Thyroid gland (tissue), 4 donors: ENCODE measurements around the gene PHLDB3. TPM values are rescaled to one million over a fixed set of nuclear protein-coding genes. Genes with fewer than 3 reads are reported as not detected.

Source experiments
- DNase-seq, 2 donors: peaks; one replicate each; pipeline ENCODE4 v3.0.0-alpha.2; 2019
- H3K27ac ChIP-seq, 3 donors: fragments of 200-600 bp; sonication (generic); 1 replicate in 2 of 3; 2 replicates in 1 of 3; pipeline ENCODE4 v1.5.1; 2016 to 2019; ENCODE audit warnings: mild to moderate bottlenecking in 1 of 3, moderate library complexity in 1 of 3
- H3K27me3 ChIP-seq: fragments of 200-600 bp; sonication (generic); one replicate; pipeline ENCODE4 v1.5.1; 2019
- H3K36me3 ChIP-seq, 2 donors: fragments of 200-600 bp; sonication (generic); one replicate each; pipeline ENCODE4 v1.5.1; 2016 to 2019
- H3K4me1 ChIP-seq, 2 donors: fragments of 200-600 bp; sonication (generic); one replicate each; pipeline ENCODE4 v1.5.1; 2017 to 2019
- H3K4me3 ChIP-seq, 3 donors: fragments of 200-600 bp; sonication (generic); replicated peaks in 1 of 3; 1 replicate in 2 of 3; 2 replicates in 1 of 3; pipeline ENCODE4 v1.5.1; 2016; ENCODE audit warnings: mild to moderate bottlenecking in 1 of 3
- H3K9me3 ChIP-seq: fragments of 200-600 bp; sonication (generic); one replicate; pipeline ENCODE4 v1.5.1; 2017
- POLR2A ChIP-seq, 2 donors: fragments of 450-650 bp; IDR thresholded peaks; one replicate each; pipeline ENCODE4 v1.6.1; 2017; ENCODE audit warnings: antibody characterized with exemption in 2 of 2, mild to moderate bottlenecking in 2 of 2, moderate library complexity in 1 of 2
- WGBS, 2 donors: methylation state at CpG; one replicate each; pipeline ENCODE4 v1.1.5; 2017; 5-methylcytosine and 5-hydroxymethylcytosine counted together
- intact Hi-C: fragments of 100-400 bp; cut with DNase I; formaldehyde crosslinking; loops from one replicate; pipeline ENCODE4 v1.15.1; 2023
- total RNA-seq, 4 donors: library from RNA; depleted of rRNA; stranded (reverse); fragments of >200 nt; gene quantifications; one replicate each; pipeline ENCODE4 v1.2.3, GENCODE V29; 2016
- TF ChIP-seq, protein P1 (sequence below), 6 experiments: fragments of 200-600 bp in 3 of 6; fragments of 450-650 bp in 3 of 6; sonication (generic) in 3 of 6; IDR thresholded peaks; one replicate each; pipeline ENCODE4 v1.5.1; 2016 to 2019; ENCODE audit warnings: antibody characterized with exemption in 6 of 6, mild to moderate bottlenecking in 2 of 6, inconsistent platforms in 1 of 6, moderate library complexity in 1 of 6

Gene PHLDB3
- total RNA-seq, 4 donors from 2014 or later, result 4.4 to 19.6 (median 7.4) TPM

DNA sequence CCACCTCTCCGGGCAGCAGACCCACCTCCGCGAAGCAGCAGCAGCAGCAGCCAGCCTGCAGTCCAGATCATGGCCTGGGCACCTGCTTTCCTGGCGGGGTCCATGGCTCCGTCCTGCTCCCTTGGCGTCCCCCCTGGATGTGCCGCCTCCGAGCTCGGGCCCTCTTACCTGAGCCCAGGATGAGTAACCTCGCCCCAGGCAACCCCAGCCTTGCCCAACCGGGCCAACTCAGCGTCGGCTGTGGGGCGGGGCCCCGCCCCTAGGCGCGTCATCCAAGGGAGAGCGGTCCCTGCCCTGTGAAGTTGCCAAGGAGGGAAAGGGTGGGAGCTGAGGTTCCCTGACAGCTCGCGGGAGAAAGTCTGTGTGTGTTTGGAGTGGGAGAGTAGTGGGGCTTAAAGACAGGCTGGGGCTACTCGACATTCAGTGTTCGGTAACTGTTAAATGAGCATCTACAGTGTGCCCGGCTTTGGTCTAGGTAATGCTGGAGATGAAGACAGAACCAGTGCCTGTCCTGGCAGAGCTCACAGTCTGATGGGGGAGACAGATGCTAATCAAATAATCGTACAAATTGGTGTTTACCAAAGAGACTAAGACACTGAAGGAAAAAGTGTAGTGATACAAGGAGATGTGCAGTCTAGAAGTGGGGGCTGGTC lies 39.0 kb downstream of the PHLDB3 start, which contains the start of gene LYPD3:
Gene LYPD3, minus strand, starts transcription at position 141 of the 653 bp plus-strand sequence. Its CDS starts 37 bp downstream, at position 104.
- peaks cover 0 to 5% of the 10 kb centered on the region in 2 donors for H3K4me1 ChIP-seq
- no peaks in the 10 kb centered on the region for H3K36me3 ChIP-seq
- DNase-seq, result no peak
- intact Hi-C loops, result no loop called here
- 27 to 28% methylated on average over 22 to 24 of the region's 24 CpGs for whole genome bisulfite sequencing, 2 donors
- TF ChIP-seq POLR2A (IDR thresholded peaks at IDR 0.05), result no peak
- TF ChIP-seq, protein P1, sequence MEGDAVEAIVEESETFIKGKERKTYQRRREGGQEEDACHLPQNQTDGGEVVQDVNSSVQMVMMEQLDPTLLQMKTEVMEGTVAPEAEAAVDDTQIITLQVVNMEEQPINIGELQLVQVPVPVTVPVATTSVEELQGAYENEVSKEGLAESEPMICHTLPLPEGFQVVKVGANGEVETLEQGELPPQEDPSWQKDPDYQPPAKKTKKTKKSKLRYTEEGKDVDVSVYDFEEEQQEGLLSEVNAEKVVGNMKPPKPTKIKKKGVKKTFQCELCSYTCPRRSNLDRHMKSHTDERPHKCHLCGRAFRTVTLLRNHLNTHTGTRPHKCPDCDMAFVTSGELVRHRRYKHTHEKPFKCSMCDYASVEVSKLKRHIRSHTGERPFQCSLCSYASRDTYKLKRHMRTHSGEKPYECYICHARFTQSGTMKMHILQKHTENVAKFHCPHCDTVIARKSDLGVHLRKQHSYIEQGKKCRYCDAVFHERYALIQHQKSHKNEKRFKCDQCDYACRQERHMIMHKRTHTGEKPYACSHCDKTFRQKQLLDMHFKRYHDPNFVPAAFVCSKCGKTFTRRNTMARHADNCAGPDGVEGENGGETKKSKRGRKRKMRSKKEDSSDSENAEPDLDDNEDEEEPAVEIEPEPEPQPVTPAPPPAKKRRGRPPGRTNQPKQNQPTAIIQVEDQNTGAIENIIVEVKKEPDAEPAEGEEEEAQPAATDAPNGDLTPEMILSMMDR (IDR thresholded peaks at IDR 0.05), result no peak
- H3K27ac ChIP-seq, result no peak within 1 kb of the TSS
- no peaks in the 10 kb centered on the region for H3K27me3 ChIP-seq
- no peaks in the 10 kb centered on the region for H3K9me3 ChIP-seq
- no peak within 1 kb of the TSS for H3K4me3 ChIP-seq

DNA sequence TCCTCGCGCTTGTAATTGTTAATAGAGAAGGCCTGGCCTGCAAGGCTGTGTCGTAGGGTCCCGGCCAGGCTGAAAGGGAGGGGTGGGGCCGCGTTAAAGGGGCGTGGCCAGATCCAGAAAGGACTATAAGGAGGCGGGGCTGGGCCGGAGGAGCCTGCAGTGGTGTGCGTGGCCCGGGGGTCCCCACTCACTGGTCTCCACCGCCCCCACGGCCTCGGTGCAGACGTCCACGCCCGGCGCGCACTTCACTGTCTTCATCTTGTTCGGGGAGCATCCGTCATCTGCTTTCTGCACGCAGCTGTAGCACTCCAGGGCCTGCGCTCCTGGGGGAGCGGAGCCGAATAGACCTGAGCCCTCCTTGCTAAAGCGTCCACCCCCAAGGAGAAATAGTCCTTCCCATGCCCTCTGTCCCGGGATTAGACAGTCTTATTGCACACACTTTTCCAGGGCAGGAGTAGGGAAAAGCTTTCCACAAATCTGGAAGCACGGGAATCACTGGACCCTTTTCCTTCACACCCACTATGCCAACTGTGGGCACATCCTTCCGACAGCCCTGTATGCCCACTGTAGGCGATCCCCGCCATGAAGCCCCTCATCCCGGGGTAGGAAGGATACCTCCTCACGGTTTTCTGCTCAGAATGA lies 40.3 kb downstream of the PHLDB3 start:
- TF ChIP-seq POLR2A (IDR thresholded peaks at IDR 0.05), result no peak
- TF ChIP-seq, protein P1 (IDR thresholded peaks at IDR 0.05), result no peak
- Histone ChIP-seq H3K27me3 (no peaks in the 10 kb centered on the region), H3K36me3 (no peaks in the 10 kb centered on the region), H3K4me3 (peak overlapping the region in 1 of 3 donors; percentile 38), H3K9me3 (no peaks in the 10 kb centered on the region), H3K4me1 (peaks cover 0 to 5% of the 10 kb centered on the region in 2 donors), H3K27ac (peak overlapping the region; percentile 4 to 62 (median 49))
- intact Hi-C loops, result loop anchor here (5.0 kb wide), 1 partner anchor 38 kb away; the partner anchor contains the start of gene PHLDB3
- 18 to 30% methylated on average over 11 to 14 of the region's 33 CpGs for WGBS, 2 donors
- peak; percentile 42 to 63 for DNase-seq

DNA sequence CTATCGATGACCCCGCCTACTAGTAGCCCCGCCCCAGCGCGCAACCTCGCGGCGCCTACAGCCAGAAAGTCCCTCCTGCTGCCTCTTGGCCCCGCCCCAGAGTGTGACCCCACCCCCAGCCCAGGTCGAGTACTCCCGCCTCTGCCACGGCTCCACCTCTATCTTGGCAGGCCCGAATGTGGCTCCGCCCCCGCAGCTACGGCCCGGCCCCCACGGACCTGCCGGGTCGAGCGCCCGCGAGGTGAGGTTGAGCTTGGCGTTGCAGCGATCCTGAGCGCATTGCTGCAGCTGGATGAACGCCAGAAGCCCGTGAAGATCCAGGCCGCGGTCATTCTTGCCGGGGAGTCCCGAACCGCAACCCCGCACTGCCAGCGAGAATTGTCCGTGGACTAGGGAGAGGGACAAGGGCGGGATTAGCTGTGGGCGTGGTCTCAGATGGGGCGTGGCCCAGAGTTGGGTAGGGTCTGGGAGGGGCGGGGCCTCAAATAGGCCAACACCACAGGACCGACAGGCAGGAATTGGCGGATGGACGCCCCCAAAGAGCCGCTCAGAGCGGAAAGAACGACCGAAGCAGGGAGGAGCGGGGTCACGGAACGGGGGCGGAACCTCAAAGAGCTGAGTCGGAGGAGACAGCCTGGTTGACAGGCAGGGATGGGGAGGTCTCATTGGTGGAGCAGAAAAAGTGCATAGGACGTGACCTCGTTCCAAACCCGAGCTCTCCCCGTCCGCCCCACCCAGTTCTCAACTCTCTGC lies 41.0 kb downstream of the PHLDB3 start:
- Histone ChIP-seq H3K36me3 (no peaks in the 10 kb centered on the region), H3K27me3 (no peaks in the 10 kb centered on the region), H3K4me3 (peak overlapping the region in 2 of 3 donors; percentile 12 to 38), H3K4me1 (peaks cover 0 to 5% of the 10 kb centered on the region in 2 donors), H3K27ac (peak overlapping the region; percentile 4 to 62 (median 49)), H3K9me3 (no peaks in the 10 kb centered on the region)
- peak in 1 of 2 donors; percentile 38 for TF ChIP-seq POLR2A (IDR thresholded peaks at IDR 0.05)
- TF ChIP-seq, protein P1 (IDR thresholded peaks at IDR 0.05), result peak in 1 of 6 experiments; percentile 10
- intact Hi-C loops, result loop anchor here (5.0 kb wide), 1 partner anchor 39 kb away; the partner anchor contains the start of gene PHLDB3
- peak; percentile 93 to 97 for DNase-seq
- 0 to 1% methylated on average over 13 to 50 of the region's 57 CpGs for WGBS, 2 donors

DNA sequence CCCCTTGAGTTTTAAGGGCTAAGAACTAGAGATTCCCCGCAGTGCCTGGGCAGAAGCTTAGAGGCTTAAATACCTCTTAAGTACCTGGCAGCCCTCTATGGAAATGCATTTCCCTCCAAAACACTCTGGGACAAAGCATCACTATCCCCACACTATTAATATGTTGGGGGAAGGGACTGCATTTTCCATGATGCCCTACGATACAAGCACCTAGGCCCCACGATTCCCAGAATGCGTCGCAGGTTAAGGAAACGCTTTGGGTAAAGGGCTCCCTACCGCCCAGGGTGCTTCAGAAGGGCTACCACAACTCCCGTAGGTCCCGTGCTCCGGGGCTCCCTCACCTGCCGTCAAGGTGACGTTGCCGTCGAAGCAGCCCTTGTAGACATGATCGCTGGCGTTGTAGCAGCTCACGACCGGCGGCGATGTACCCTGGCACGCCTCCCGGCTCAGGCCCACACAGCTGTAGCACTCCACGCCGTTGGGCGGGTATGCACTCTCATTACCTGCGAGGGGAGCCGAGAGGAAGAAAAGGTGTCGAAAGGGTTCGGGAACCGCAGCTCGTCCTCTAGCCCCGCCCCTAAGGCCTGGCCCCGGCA lies 41.7 kb downstream of the PHLDB3 start:
- no peaks in the 10 kb centered on the region for H3K36me3 ChIP-seq
- WGBS, 2 donors, result 15 to 19% methylated on average over 8 to 15 of the region's 33 CpGs
- no peaks in the 10 kb centered on the region for H3K9me3 ChIP-seq
- peak overlapping the region in 1 of 3 donors; percentile 62 for H3K27ac ChIP-seq
- intact Hi-C loops, result loop anchor here (5.0 kb wide), 1 partner anchor 39 kb away; the partner anchor contains the start of gene PHLDB3
- DNase-seq, result no peak
- peak overlapping the region in 1 of 3 donors; percentile 38 for H3K4me3 ChIP-seq
- peaks cover 0 to 5% of the 10 kb centered on the region in 2 donors for H3K4me1 ChIP-seq
- no peaks in the 10 kb centered on the region for H3K27me3 ChIP-seq
- TF ChIP-seq, protein P1 (IDR thresholded peaks at IDR 0.05), result no peak
- TF ChIP-seq POLR2A (IDR thresholded peaks at IDR 0.05), result no peak
